ENCODE measurements around the gene THBS3. TPM values are rescaled to one million over a fixed set of nuclear protein-coding genes. Genes with fewer than 3 reads are reported as not detected.
A peak's percentile ranks its signal among the peaks of the same experiment; 100 is the strongest.

THBS3 gene
- total and polyA plus RNA-seq, 2 experiments from 2014 or later = 19.8 to 39.9 TPM

GRCh38 chr1:155175927-155176371 is 31.7 kb downstream of the THBS3 start:
- H3K9me3 ChIP-seq (ENCODE audit: low read depth) = no peaks in the 10 kb centered on the region
- H2AFZ ChIP-seq = no peak overlapping the region
- DNase-seq (ENCODE audit: low spot score) = no peak
- no peaks in the 10 kb centered on the region for H4K20me1 ChIP-seq (ENCODE audit: insufficient read depth, poor library complexity, severe bottlenecking)
- H3K36me3 ChIP-seq (replicated peaks; ENCODE audit: insufficient read depth, low read depth) = no peaks in the 10 kb centered on the region
- H3K9me2 ChIP-seq (replicated peaks; ENCODE audit: insufficient read depth) = no peaks in the 10 kb centered on the region
- 96% methylated on average over 9 of the region's 9 CpGs for WGBS (ENCODE audit: low lambda C conversion rate, missing lambda C conversion rate)
- H3K4me1 ChIP-seq (ENCODE audit: insufficient read depth) = peaks cover 13% of the 10 kb centered on the region
- H3K27ac ChIP-seq = no peak overlapping the region
- no peak overlapping the region for H3K4me3 ChIP-seq
- peaks cover 5% of the 10 kb centered on the region for H3K27me3 ChIP-seq
- no peak overlapping the region for H3K4me2 ChIP-seq
- peaks cover 16% of the 10 kb centered on the region for H3K79me2 ChIP-seq
- TF ChIP-seq EZH2 (IDR thresholded peaks at IDR 0.05; ENCODE audit: borderline replicate concordance) (no peak), CTCF (IDR thresholded peaks at IDR 0.05; ENCODE audit: poor library complexity) (no peak), EZH2phosphoT487 (IDR thresholded peaks at IDR 0.05; ENCODE audit: low read depth, severe bottlenecking, unreplicated experiment) (no peak)

- no peak for TF ChIP-seq CTCF (IDR thresholded peaks at IDR 0.05; ENCODE audit: poor library complexity)
- TF ChIP-seq EZH2 (IDR thresholded peaks at IDR 0.05; ENCODE audit: borderline replicate concordance) = no peak
- no peak for TF ChIP-seq EZH2phosphoT487 (IDR thresholded peaks at IDR 0.05; ENCODE audit: low read depth, severe bottlenecking, unreplicated experiment)
- Histone ChIP-seq H3K9me3 (ENCODE audit: low read depth) (no peaks in the 10 kb centered on the region), H3K4me3 (no peak overlapping the region), H3K27ac (peak overlapping the region; percentile 40), H3K79me2 (peaks cover 22% of the 10 kb centered on the region), H3K4me2 (peak overlapping the region; percentile 82), H2AFZ (no peak overlapping the region), H3K4me1 (ENCODE audit: insufficient read depth) (peaks cover 13% of the 10 kb centered on the region), H3K27me3 (peaks cover 5% of the 10 kb centered on the region), H4K20me1 (ENCODE audit: insufficient read depth, poor library complexity, severe bottlenecking) (no peaks in the 10 kb centered on the region), H3K9me2 (replicated peaks; ENCODE audit: insufficient read depth) (no peaks in the 10 kb centered on the region), H3K36me3 (replicated peaks; ENCODE audit: insufficient read depth, low read depth) (no peaks in the 10 kb centered on the region)
- DNase-seq (ENCODE audit: low spot score) = no peak
- 92% methylated on average over 12 of the region's 12 CpGs for WGBS (ENCODE audit: low lambda C conversion rate, missing lambda C conversion rate)
Observed at GRCh38 chr1:155175281-155175926, 32.3 kb downstream of the THBS3 start.

- Histone ChIP-seq H3K4me3 (peak overlapping the region; percentile 45), H3K4me2 (peak overlapping the region; percentile 82), H2AFZ (peak overlapping the region; percentile 2)
Observed at GRCh38 chr1:155174324-155175280, 33.1 kb downstream of the THBS3 start.

More at GRCh38 chr1:155174324-155175280, 33.1 kb downstream of the THBS3 start:
- Histone ChIP-seq H3K27ac (peak overlapping the region; percentile 40), H3K9me2 (replicated peaks; ENCODE audit: insufficient read depth) (no peaks in the 10 kb centered on the region), H3K27me3 (peaks cover 5% of the 10 kb centered on the region), H3K36me3 (replicated peaks; ENCODE audit: insufficient read depth, low read depth) (no peaks in the 10 kb centered on the region), H3K79me2 (peaks cover 22% of the 10 kb centered on the region), H4K20me1 (ENCODE audit: insufficient read depth, poor library complexity, severe bottlenecking) (no peaks in the 10 kb centered on the region), H3K9me3 (ENCODE audit: low read depth) (no peaks in the 10 kb centered on the region), H3K4me1 (ENCODE audit: insufficient read depth) (peaks cover 13% of the 10 kb centered on the region)
- 13% methylated on average over 12 of the region's 35 CpGs for WGBS (ENCODE audit: low lambda C conversion rate, missing lambda C conversion rate)
- peak; percentile 48 for DNase-seq (ENCODE audit: low spot score)
- TF ChIP-seq EZH2phosphoT487 (IDR thresholded peaks at IDR 0.05; ENCODE audit: low read depth, severe bottlenecking, unreplicated experiment) = no peak
- no peak for TF ChIP-seq CTCF (IDR thresholded peaks at IDR 0.05; ENCODE audit: poor library complexity)
- TF ChIP-seq EZH2 (IDR thresholded peaks at IDR 0.05; ENCODE audit: borderline replicate concordance) = no peak
